GM12875 (cell line): ENCODE measurements around the gene IL31RA.

Experiments used
- H3K4me3 ChIP-seq: one replicate; pipeline ENCODE4 v1.5.1; 2011; ENCODE audit warnings: low read depth, low read length, control low read depth
- TF ChIP-seq, protein P1 (sequence below): IDR thresholded peaks from 2 replicates; pipeline ENCODE4 v1.5.1; 2011; ENCODE audit warnings: low read depth, mild to moderate bottlenecking, control low read depth, inconsistent platforms, low read length, moderate library complexity, borderline replicate concordance; ENCODE audit not compliant: insufficient read depth

The IL31RA gene

DNA sequence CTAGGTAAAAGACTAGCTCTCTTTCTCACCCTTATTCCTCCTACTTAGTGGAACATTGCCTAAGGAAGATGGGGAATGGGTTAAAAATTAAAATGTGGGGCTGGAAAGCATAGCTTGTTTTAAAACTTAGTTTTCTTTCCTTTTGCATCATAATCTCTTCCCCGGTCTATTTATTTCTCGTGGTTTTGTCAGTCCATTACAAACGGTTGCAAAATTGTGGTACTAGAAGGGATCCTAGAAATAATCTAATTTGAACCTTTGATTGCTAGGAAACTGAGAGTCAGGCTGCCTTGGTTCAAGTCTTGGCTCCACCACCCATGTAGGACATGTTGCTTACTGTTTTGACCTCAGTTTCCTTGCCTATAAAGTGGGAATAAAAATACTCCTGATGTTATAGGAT, 1.3 kb downstream of the IL31RA start:
- no peak overlapping the region for H3K4me3 ChIP-seq
- TF ChIP-seq, protein P1, sequence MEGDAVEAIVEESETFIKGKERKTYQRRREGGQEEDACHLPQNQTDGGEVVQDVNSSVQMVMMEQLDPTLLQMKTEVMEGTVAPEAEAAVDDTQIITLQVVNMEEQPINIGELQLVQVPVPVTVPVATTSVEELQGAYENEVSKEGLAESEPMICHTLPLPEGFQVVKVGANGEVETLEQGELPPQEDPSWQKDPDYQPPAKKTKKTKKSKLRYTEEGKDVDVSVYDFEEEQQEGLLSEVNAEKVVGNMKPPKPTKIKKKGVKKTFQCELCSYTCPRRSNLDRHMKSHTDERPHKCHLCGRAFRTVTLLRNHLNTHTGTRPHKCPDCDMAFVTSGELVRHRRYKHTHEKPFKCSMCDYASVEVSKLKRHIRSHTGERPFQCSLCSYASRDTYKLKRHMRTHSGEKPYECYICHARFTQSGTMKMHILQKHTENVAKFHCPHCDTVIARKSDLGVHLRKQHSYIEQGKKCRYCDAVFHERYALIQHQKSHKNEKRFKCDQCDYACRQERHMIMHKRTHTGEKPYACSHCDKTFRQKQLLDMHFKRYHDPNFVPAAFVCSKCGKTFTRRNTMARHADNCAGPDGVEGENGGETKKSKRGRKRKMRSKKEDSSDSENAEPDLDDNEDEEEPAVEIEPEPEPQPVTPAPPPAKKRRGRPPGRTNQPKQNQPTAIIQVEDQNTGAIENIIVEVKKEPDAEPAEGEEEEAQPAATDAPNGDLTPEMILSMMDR, result no peak

DNA sequence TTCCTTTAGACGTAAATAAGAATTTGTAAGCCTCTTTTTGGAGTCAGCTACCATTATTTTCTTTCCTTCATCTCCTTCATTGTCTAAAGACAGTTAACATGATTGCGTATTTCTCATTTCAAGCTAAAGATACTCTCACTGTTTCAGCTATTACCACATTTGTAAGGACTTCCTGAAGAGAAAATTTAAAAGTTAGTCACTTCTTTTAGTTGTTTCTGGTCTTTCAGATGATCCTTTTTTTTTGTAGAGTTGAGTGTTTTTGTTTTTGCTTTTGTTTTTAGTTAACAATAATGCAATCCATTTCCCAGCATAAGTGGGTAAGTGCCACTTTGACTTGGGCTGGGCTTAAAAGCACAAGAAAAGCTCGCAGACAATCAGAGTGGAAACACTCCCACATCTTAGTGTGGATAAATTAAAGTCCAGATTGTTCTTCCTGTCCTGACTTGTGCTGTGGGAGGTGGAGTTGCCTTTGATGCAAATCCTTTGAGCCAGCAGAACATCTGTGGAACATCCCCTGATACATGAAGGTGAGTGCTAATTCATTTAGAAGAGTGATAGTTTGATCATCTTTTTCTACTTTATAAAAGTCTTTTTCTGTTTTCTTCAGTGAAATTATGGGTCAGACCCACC, 2.0 kb downstream of the IL31RA start:
- TF ChIP-seq, protein P1, result no peak

DNA sequence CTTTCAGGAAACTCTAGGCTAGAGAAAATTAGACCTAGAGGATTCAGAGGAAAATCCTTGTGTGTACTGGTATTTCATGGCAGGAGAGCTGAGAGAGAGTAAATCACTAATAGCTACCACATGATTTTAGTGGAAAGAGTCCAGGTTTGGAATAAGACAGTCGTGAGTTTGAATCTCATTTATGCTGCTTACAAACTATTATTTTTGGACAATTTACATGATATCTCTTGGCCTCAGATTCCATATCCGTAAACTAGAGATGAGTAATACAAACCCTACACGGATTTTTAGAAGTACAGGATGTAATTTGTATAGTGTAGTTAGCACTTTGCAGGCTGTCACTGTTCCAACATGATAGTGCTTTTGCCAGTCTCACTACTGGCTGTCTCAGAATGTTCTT, 2.7 kb downstream of the IL31RA start:
- no peak overlapping the region for H3K4me3 ChIP-seq
- TF ChIP-seq, protein P1, result no peak

More for the DNA sequence above, 2.0 kb downstream of the IL31RA start:
- H3K4me3 ChIP-seq, result no peak overlapping the region

DNA sequence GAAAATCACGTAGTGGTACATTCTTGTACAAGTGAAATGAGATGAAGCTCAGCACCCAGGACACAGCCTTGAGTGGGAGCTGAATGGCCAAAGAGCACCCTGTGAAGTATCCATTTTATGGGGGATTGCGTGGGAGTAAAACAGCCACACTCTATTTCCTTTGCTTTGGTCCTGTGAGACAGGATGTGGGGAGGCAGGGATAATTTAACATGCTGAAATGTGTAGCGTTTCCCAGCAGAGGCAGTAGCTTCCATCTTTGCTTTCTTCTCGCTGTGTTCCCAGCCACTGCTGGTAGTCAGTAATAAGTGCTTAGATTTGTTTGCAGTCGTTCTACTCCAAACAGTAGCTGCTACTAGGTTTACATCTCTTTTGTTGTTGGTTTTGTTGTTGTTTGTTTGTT, 4.4 kb downstream of the IL31RA start:
- TF ChIP-seq, protein P1, result 0 out of 2 replicates have a peak, but pooled peaks have one; percentile 7
- no peak overlapping the region for H3K4me3 ChIP-seq

DNA sequence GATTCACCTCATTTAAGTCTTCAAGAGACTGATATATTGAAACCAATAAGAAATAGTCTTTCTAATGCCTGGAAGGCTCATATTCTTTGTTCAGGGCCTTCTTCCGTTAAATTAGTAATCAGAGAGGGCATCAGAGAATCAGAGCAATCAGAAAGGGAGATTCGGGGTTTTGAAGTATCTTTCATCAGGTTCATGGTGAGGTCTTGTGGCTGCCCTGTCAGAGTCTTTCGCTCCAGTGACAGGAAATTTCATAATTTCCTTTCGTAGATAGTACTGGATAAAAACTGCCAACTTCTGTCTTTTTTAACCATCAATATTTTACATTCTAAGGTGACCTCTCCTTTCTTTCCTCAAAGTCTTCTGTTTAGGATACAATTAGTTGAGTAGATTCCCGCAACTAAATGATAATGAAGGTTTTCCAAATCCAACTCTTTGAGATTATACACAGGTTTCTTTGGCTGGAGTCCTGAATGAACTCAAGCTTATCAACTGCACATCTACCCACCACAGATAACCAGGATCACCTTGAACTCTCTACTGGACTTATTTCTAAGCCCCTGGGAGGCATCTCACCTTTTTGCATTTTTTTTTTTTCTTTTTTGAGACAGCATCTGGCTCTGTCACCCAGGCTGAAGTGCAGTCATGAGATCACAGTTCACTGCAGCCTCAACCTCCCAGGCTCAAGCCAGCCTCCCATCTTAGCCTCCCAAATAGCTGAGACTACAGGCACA, 5.5 kb downstream of the IL31RA start:
- H3K4me3 ChIP-seq, result no peak overlapping the region
- TF ChIP-seq, protein P1, result no peak

DNA sequence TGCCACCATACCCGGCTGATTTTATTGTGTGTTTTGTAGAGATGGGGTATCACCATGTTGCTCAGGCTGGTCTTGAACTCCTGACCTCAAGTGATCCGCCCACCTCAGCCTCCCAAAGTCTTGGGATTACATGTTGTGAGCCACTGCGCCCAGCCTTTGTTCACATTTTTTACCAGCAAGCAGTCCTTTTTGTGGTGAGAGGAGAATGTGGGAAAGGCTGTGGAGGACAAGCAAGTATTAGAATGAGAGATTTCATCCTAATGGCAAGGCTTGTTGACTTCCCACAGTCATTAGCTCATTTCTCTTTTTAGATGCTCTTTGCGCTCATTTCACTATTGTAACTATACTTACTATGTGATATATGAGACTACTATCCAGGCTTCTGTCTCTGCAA, 6.1 kb downstream of the IL31RA start:
- H3K4me3 ChIP-seq, result no peak overlapping the region
- TF ChIP-seq, protein P1, result no peak

DNA sequence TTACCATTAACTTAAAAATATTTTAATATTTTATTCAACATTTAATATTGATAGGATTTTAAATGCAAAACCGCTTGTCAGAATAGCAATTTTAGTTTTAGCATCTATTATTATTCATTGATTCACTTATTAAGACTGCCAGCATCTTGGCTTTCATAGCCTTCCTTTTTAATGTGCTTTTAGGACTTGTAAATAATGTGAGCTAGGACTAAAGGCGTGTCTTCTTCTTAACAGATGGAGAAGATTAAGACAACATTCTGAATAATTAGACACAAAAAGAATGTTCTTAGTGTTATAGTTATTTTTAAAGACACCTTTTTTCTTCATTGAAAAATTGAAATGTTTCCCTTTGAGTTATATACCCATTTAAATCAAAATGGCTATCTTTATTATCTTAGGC, 6.9 kb downstream of the IL31RA start:
- H3K4me3 ChIP-seq, result no peak overlapping the region
- TF ChIP-seq, protein P1, result no peak
